A549 treated with Hydrocortisone at 1 μM for 4 hours (cell line): ENCODE data around the gene KCTD15. TPM values are rescaled to one million over a fixed set of nuclear protein-coding genes. Genes with fewer than 3 reads are reported as not detected.

Experiments used
- total RNA-seq: library from RNA; stranded (reverse); fragments of 200-300 nt; extraction: Qiagen RNA extraction; gene quantifications from 5 replicates; pipeline ENCODE4 v1.2.3, GENCODE V29; 2022

The KCTD15 gene
- total RNA-seq = 48.5 to 57.6 TPM (median 53.5 TPM) in 5 replicates

DNA sequence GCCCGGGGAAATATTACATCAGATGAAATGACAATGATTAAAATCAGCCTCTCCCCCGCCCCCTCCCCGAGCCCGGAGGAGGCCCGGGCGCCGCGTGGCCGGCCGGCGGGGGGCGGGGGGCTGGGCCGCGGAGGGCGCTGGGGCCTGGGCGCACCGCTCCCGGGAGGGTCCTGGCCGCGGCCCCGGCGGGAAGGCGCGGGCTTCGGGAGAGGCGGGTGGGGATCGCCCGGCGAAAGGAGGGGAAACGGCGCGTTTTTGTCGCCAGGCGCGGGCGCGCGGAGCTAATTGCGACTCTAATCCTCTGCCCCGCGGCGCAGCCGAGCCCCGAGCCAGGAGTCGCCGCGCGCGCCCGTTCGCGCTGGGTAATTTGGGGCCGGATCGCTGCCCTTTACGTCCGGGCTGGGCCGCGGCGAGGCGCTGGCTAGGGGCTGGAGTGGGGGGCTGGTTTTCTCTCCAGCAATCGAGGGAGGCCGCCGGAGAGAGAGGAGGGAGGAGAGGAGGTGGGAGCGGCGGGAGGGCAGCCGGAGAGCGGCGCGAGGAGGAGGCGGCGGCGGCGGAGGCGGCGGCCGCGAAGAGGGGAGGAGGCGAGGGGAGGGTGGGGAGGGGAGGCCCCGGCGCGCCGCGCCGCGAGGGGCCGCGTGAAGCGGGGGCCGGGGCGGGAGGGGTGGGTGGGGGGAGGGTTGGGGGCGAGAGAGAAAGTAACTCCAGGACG lies at the start of gene KCTD15:
Gene KCTD15 (plus strand): TSS at position 707 of the 712 bp plus-strand sequence. CDS start 3,585 bp downstream, outside the sequence.

Other genes starting within 250 kb of the KCTD15 start
- 0.10 to 0.35 TPM (median 0.15 TPM) in 5 replicates for gene CHST8, start 174.9 kb upstream of the KCTD15 start, total RNA-seq